CD4-positive, alpha-beta T cell (primary cell): Measurements from ENCODE around the gene MAP3K6. TPM values are rescaled to one million over a fixed set of nuclear protein-coding genes. Genes with fewer than 3 reads are reported as not detected.

ENCODE experiments used
- ATAC-seq: fragments of 200-7000 bp; cut with Tn5 transposase; one replicate; pipeline ENCODE4 v1.10.0; 2022; ENCODE audit warnings: mild to moderate bottlenecking; ENCODE audit not compliant: poor library complexity
- CTCF ChIA-PET: fragments of 350-600 bp; sonication (Branson Sonifier 250); formaldehyde crosslinking; loops from one replicate; lab custom pipeline; 2021; ENCODE audit warnings: antibody characterized with exemption, inconsistent platforms; lab: Charles Lee
- POLR2A ChIA-PET: fragments of 350-600 bp; sonication (Branson Sonifier 250); formaldehyde crosslinking; loops from one replicate; lab custom pipeline; 2021; ENCODE audit warnings: antibody characterized with exemption, inconsistent platforms; lab: Charles Lee
- DNase-seq, 14 experiments: peaks; one replicate each; pipeline ENCODE4 v3.0.0-alpha.2; 2013 to 2020; ENCODE audit warnings: mixed read lengths in 2 of 14
- H3K27ac ChIP-seq, 2 donors: one replicate each; pipeline versions ENCODE4 v1.5.1 to v1.7.0; 2013; ENCODE audit warnings: low read length in 2 of 2, low read depth in 1 of 2, mild to moderate bottlenecking in 1 of 2
- H3K27me3 ChIP-seq, 2 experiments: 1 replicate in 1 of 2; 2 replicates in 1 of 2; pipeline versions ENCODE4 v1.6.1 to v1.7.0; 2013; ENCODE audit warnings: low read length in 2 of 2, control low read depth in 1 of 2, mild to moderate bottlenecking in 1 of 2, moderate library complexity in 1 of 2; ENCODE audit not compliant: insufficient read depth in 2 of 2, control insufficient read depth in 1 of 2
- H3K36me3 ChIP-seq: one replicate; pipeline ENCODE4 v1.6.1; 2013; ENCODE audit warnings: low read length, control low read depth; ENCODE audit not compliant: insufficient read depth
- H3K4me1 ChIP-seq: one replicate; pipeline ENCODE4 v1.6.1; 2013; ENCODE audit warnings: low read length, control low read depth; ENCODE audit not compliant: insufficient read depth
- H3K4me3 ChIP-seq: one replicate; pipeline ENCODE4 v1.5.1; 2013; ENCODE audit warnings: mild to moderate bottlenecking, low read length, moderate library complexity
- H3K9me3 ChIP-seq, 2 experiments: 1 replicate in 1 of 2; 2 replicates in 1 of 2; pipeline versions ENCODE4 v1.6.1 to v1.7.0; 2013; ENCODE audit warnings: low read length in 2 of 2, mild to moderate bottlenecking in 2 of 2, control low read depth in 1 of 2, moderate library complexity in 1 of 2; ENCODE audit not compliant: control insufficient read depth in 1 of 2, insufficient read depth in 1 of 2
- H3K27ac Mint-ChIP-seq: one replicate; pipeline ENCODE4 v1.8.0; 2020; ENCODE audit warnings: mixed read lengths
- H3K27me3 Mint-ChIP-seq: one replicate; pipeline ENCODE4 v1.8.0; 2021; ENCODE audit warnings: mixed read lengths
- H3K36me3 Mint-ChIP-seq: one replicate; pipeline ENCODE4 v1.8.0; 2021; ENCODE audit warnings: low read depth, mixed read lengths
- H3K4me1 Mint-ChIP-seq: one replicate; pipeline ENCODE4 v1.8.0; 2021; ENCODE audit warnings: low read depth, mixed read lengths
- H3K4me3 Mint-ChIP-seq: one replicate; pipeline ENCODE4 v1.8.0; 2020; ENCODE audit warnings: mild to moderate bottlenecking, mixed read lengths
- H3K9me3 Mint-ChIP-seq: one replicate; pipeline ENCODE4 v1.8.0; 2020; ENCODE audit warnings: mixed read lengths
- intact Hi-C, 2 experiments: fragments of 100-400 bp; cut with DNase I in 1 of 2; cut with micrococcal nuclease in 1 of 2; formaldehyde crosslinking; loops; one replicate each; pipeline versions ENCODE4 v1.15.1 to v1.9.0; 2023 to 2025; cut with DNase I, micrococcal nuclease
- total RNA-seq, 174 experiments: library from RNA in 2 of 174; stranded (reverse) in 2 of 174; gene quantifications; one replicate each; pipeline ENCODE4 v1.2.3 and lab custom pipeline; 2021 to 2026
- TF ChIP-seq, protein P1 (sequence below): fragments of 200-600 bp; IDR thresholded peaks from one replicate; pipeline ENCODE4 v1.8.0; 2022; ENCODE audit warnings: antibody characterized with exemption, mild to moderate bottlenecking

The MAP3K6 gene
- total RNA-seq, 2 experiments from 2014 or later: 8.5 to 8.8 TPM

DNA sequence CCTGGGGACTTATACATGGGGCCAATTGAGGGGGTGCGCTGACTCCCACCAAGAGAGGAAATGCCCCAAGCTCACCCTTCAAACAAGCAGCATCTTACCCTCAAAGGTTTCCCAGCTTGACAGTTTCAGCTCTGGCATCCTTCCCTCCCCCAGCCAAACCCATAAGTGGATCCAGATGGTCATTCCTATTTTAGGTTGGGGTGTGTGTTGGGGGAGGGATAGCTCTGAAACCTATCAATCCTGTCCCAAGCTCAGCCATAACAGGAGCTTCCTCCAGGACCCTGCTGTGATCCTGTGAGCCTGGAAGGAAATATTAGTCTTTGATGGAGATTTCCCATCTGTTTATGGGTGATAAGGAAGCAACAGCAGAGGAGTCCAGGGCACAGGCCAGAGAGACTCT is 48.2 kb downstream of the MAP3K6 start:
- H3K4me1 Mint-ChIP-seq: peaks cover 20% of the 10 kb centered on the region
- H3K4me3 Mint-ChIP-seq: no peak overlapping the region
- DNase-seq (no peak), ATAC-seq (no peak)
- Histone ChIP-seq H3K4me1 (peaks cover 21% of the 10 kb centered on the region), H3K4me3 (no peak overlapping the region), H3K9me3 (no peaks in the 10 kb centered on the region), H3K27ac (no peak overlapping the region), H3K27me3 (no peaks in the 10 kb centered on the region), H3K36me3 (no peaks in the 10 kb centered on the region)
- ChIA-PET POLR2A (interaction anchor here (1.6 kb wide), 1 partner anchor 39 kb away, joined by 4 read pairs; no protein-coding TSS in a partner anchor), CTCF (interaction anchor here (1.0 kb wide), 1 partner anchor 18 kb away, joined by 3 read pairs; no protein-coding TSS in a partner anchor)
- H3K27ac Mint-ChIP-seq: no peak overlapping the region
- TF ChIP-seq, protein P1, sequence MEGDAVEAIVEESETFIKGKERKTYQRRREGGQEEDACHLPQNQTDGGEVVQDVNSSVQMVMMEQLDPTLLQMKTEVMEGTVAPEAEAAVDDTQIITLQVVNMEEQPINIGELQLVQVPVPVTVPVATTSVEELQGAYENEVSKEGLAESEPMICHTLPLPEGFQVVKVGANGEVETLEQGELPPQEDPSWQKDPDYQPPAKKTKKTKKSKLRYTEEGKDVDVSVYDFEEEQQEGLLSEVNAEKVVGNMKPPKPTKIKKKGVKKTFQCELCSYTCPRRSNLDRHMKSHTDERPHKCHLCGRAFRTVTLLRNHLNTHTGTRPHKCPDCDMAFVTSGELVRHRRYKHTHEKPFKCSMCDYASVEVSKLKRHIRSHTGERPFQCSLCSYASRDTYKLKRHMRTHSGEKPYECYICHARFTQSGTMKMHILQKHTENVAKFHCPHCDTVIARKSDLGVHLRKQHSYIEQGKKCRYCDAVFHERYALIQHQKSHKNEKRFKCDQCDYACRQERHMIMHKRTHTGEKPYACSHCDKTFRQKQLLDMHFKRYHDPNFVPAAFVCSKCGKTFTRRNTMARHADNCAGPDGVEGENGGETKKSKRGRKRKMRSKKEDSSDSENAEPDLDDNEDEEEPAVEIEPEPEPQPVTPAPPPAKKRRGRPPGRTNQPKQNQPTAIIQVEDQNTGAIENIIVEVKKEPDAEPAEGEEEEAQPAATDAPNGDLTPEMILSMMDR: no peak
- intact Hi-C loops: no loop called here
- no peaks in the 10 kb centered on the region for H3K9me3 Mint-ChIP-seq
- H3K27me3 Mint-ChIP-seq: peaks cover 4% of the 10 kb centered on the region
- H3K36me3 Mint-ChIP-seq: peaks cover 12% of the 10 kb centered on the region

DNA sequence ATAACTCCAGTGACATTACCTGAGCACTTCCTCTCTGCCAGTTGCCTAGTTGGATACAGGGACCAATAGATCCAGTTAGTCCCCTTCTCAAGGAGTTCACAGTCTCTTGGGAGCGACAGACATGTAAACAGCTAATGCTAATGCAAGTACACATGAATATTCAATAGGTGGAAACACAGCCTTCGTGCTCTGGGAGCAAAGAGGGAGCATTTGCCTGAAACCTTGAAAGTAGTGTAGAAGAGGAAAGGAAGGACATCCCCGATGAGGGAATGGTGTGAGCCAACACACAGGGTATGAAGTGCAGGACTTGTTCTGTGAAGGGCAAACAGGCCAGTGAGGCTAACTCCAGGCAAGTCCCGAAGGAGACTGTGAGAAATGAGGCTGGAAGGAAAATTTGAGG is 48.6 kb downstream of the MAP3K6 start:
- H3K27ac Mint-ChIP-seq: no peak overlapping the region
- Histone ChIP-seq H3K36me3 (no peaks in the 10 kb centered on the region), H3K4me1 (peaks cover 16% of the 10 kb centered on the region), H3K9me3 (no peaks in the 10 kb centered on the region), H3K27me3 (no peaks in the 10 kb centered on the region), H3K4me3 (no peak overlapping the region), H3K27ac (no peak overlapping the region)
- ChIA-PET POLR2A (interaction anchor here (1.6 kb wide), 1 partner anchor 39 kb away, joined by 4 read pairs; no protein-coding TSS in a partner anchor), CTCF (interaction anchor here (0.6 to 1.0 kb wide), 2 partner anchors 17 to 238 kb away, joined by 3 read pairs; no protein-coding TSS in a partner anchor)
- TF ChIP-seq, protein P1: no peak
- DNase-seq: no peak
- H3K27me3 Mint-ChIP-seq: peaks cover 4% of the 10 kb centered on the region
- ATAC-seq: no peak
- peaks cover 11% of the 10 kb centered on the region for H3K36me3 Mint-ChIP-seq
- intact Hi-C loops: no loop called here
- H3K4me3 Mint-ChIP-seq: no peak overlapping the region
- H3K9me3 Mint-ChIP-seq: no peaks in the 10 kb centered on the region
- peaks cover 16% of the 10 kb centered on the region for H3K4me1 Mint-ChIP-seq

DNA sequence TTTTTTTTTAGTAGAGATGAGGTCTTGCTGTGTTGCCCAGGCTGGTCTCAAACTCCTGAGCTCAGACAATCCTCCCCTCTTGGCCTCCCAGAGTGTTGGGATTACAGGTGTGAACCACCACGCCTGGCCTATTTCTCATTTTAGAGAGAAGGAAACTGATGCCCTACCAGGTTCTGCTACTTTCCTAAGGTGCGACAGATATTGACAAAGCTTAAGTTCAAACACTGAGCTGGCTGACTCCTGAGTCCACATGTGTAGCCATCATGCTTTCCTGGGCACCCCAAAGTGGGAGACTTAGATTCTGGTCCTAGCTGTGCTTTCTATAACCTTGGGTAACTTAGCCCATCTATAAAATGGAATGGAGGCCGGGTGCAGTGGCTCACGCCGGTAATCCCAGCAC is 49.9 kb downstream of the MAP3K6 start:
- ChIA-PET CTCF (interaction anchor here (1.0 kb wide), 1 partner anchor 16 kb away, joined by 5 read pairs; no protein-coding TSS in a partner anchor), POLR2A (no interaction called here)
- no peak overlapping the region for H3K4me3 Mint-ChIP-seq
- no peaks in the 10 kb centered on the region for H3K36me3 ChIP-seq
- DNase-seq: no peak
- peaks cover under 1% of the 10 kb centered on the region for H3K36me3 Mint-ChIP-seq
- no peaks in the 10 kb centered on the region for H3K9me3 Mint-ChIP-seq
- ATAC-seq: no peak
- no peaks in the 10 kb centered on the region for H3K9me3 ChIP-seq
- intact Hi-C loops: no loop called here
- peaks cover 8% of the 10 kb centered on the region for H3K4me1 ChIP-seq
- TF ChIP-seq, protein P1: no peak
- H3K27ac Mint-ChIP-seq: no peak overlapping the region
- H3K27ac ChIP-seq: no peak overlapping the region
- no peaks in the 10 kb centered on the region for H3K27me3 ChIP-seq
- peaks cover 4% of the 10 kb centered on the region for H3K4me1 Mint-ChIP-seq
- peaks cover 4% of the 10 kb centered on the region for H3K27me3 Mint-ChIP-seq
- no peak overlapping the region for H3K4me3 ChIP-seq
